ENCODE data around the gene PRLHR. TPM values are rescaled to one million over a fixed set of nuclear protein-coding genes. Genes with fewer than 3 reads are reported as not detected.

The PRLHR gene
- total RNA-seq, 4 donors from 2014 or later, result 0.90 to 2.4 (median 2.1) TPM

GRCh38 chr10:118569241-118569881 is 26.1 kb downstream of the PRLHR start:
- no peaks in the 10 kb centered on the region for H3K36me3 ChIP-seq
- no peaks in the 10 kb centered on the region for H3K9me3 ChIP-seq
- no peak for TF ChIP-seq POLR2A (IDR thresholded peaks at IDR 0.05)
- TF ChIP-seq, protein P1, sequence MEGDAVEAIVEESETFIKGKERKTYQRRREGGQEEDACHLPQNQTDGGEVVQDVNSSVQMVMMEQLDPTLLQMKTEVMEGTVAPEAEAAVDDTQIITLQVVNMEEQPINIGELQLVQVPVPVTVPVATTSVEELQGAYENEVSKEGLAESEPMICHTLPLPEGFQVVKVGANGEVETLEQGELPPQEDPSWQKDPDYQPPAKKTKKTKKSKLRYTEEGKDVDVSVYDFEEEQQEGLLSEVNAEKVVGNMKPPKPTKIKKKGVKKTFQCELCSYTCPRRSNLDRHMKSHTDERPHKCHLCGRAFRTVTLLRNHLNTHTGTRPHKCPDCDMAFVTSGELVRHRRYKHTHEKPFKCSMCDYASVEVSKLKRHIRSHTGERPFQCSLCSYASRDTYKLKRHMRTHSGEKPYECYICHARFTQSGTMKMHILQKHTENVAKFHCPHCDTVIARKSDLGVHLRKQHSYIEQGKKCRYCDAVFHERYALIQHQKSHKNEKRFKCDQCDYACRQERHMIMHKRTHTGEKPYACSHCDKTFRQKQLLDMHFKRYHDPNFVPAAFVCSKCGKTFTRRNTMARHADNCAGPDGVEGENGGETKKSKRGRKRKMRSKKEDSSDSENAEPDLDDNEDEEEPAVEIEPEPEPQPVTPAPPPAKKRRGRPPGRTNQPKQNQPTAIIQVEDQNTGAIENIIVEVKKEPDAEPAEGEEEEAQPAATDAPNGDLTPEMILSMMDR (IDR thresholded peaks at IDR 0.05), result no peak
- H3K27me3 ChIP-seq, result no peaks in the 10 kb centered on the region
- peaks cover 0 to 9% of the 10 kb centered on the region in 2 donors for H3K4me1 ChIP-seq
- H3K27ac ChIP-seq, result peak overlapping the region; percentile 75 to 78
- intact Hi-C loops (cut with DNase I; ENCODE audit: low total_unique reads), result loop anchor here (10.0 kb wide), 1 partner anchor 235 kb away; no protein-coding TSS in a partner anchor
- H3K4me3 ChIP-seq, result no peak overlapping the region
- DNase-seq, result peak in 1 of 2 donors; percentile 26

DNA sequence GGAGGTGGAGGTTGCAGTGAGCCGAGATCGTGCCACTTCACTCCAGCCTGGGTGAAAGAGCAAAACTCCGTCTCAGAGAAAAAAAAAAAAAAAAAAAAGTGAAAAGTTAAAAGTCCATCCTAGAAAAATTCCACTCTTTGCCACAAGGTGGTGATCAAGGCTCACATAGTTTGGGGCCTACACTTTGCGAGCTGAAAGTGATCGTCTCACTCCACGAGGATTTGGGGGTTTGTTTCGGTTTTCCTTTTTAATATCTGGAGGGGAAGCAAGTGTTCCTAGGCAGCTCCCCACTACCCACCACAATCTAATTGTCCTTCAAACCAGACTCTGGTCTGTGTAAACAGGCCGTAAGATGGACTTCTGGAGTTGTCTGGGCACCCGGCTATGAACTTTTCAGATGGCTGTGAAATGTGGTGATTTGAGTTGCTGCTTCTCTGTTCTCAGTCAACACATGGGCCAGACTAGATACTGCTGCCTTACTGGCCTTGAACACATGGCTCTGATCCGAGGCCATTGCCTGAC is 27.1 kb downstream of the PRLHR start:
- Histone ChIP-seq H3K27ac (peak overlapping the region; percentile 75 to 78), H3K4me3 (no peak overlapping the region)

DNA sequence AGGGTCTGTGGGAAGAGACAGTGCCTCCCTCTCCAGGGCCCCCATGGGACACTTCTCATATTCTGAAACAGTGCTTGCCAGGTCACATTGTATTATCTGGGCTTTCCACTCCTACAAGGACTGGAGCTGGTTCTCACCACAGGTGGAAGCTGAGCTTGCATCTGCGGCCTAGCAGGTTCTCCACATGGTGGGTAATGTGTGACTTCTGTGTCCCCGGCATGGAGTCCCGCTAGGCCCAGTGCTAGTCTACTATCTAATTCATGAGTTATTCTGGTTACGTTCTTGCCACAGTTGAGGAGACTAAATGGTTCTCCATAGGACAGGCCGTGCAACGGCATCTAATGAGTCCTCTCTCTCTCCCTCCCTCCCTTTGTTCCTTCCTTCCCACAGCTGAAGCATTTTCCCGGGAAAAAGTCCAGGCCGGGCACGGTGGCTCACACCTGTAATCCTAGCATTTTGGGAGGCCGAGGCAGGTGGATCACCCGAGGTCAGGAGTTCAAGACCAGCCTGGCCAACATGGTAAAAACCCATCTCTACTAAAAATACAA is 27.7 kb downstream of the PRLHR start:
- TF ChIP-seq, protein P1 (IDR thresholded peaks at IDR 0.05), result no peak
- no peak for TF ChIP-seq POLR2A (IDR thresholded peaks at IDR 0.05)
- no peak for DNase-seq
- H3K4me3 ChIP-seq, result no peak overlapping the region
- intact Hi-C loops (cut with DNase I; ENCODE audit: low total_unique reads), result loop anchor here (10.0 kb wide), 1 partner anchor 237 kb away; no protein-coding TSS in a partner anchor
- H3K27ac ChIP-seq, result peak overlapping the region in 1 of 2 donors; percentile 75
- no peaks in the 10 kb centered on the region for H3K36me3 ChIP-seq
- H3K4me1 ChIP-seq, result peaks cover 0 to 9% of the 10 kb centered on the region in 2 donors
- no peaks in the 10 kb centered on the region for H3K9me3 ChIP-seq
- no peaks in the 10 kb centered on the region for H3K27me3 ChIP-seq

More for the DNA sequence above, 27.1 kb downstream of the PRLHR start:
- H3K9me3 ChIP-seq, result no peaks in the 10 kb centered on the region
- TF ChIP-seq, protein P1 (IDR thresholded peaks at IDR 0.05), result peak; percentile 77 to 81 (median 79)
- no peak for TF ChIP-seq POLR2A (IDR thresholded peaks at IDR 0.05)
- H3K36me3 ChIP-seq, result no peaks in the 10 kb centered on the region
- no peaks in the 10 kb centered on the region for H3K27me3 ChIP-seq
- intact Hi-C loops (cut with DNase I; ENCODE audit: low total_unique reads), result loop anchor here (10.0 kb wide), 1 partner anchor 236 kb away; no protein-coding TSS in a partner anchor
- peaks cover 0 to 9% of the 10 kb centered on the region in 2 donors for H3K4me1 ChIP-seq
- DNase-seq, result peak in 1 of 2 donors; percentile 71

DNA sequence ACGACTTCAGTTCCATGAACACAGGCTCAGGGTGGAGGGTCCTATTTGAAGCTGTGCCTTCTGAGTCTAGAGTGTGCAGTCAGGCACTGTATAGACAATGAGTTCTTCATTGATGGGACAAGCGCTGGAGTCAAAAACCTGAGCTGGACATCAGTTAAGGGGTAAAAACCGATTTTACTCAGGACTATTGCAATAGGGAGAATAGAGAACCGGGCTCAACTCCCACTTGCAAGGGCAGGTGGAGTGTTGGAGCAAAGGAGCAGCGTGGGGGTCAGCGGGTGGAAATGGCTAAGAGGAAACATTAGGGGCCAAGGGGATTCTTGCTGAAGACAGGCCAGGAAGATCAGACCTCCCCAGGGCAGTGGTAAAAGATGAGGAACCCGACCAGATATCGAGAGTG is 28.5 kb downstream of the PRLHR start:
- intact Hi-C loops (cut with DNase I; ENCODE audit: low total_unique reads), result loop anchor here (10.0 kb wide), 1 partner anchor 238 kb away; no protein-coding TSS in a partner anchor

More for the DNA sequence above, 28.5 kb downstream of the PRLHR start:
- no peak overlapping the region for H3K4me3 ChIP-seq
- no peak overlapping the region for H3K27ac ChIP-seq
- no peak for TF ChIP-seq POLR2A (IDR thresholded peaks at IDR 0.05)
- TF ChIP-seq, protein P1 (IDR thresholded peaks at IDR 0.05), result no peak
- no peaks in the 10 kb centered on the region for H3K27me3 ChIP-seq
- H3K9me3 ChIP-seq, result no peaks in the 10 kb centered on the region
- H3K36me3 ChIP-seq, result no peaks in the 10 kb centered on the region
- no peak for DNase-seq
- H3K4me1 ChIP-seq, result peaks cover 0 to 9% of the 10 kb centered on the region in 2 donors

Data from uterus (tissue), 4 donors.